ENCODE data around the gene TUBGCP3.

The TUBGCP3 gene

DNA sequence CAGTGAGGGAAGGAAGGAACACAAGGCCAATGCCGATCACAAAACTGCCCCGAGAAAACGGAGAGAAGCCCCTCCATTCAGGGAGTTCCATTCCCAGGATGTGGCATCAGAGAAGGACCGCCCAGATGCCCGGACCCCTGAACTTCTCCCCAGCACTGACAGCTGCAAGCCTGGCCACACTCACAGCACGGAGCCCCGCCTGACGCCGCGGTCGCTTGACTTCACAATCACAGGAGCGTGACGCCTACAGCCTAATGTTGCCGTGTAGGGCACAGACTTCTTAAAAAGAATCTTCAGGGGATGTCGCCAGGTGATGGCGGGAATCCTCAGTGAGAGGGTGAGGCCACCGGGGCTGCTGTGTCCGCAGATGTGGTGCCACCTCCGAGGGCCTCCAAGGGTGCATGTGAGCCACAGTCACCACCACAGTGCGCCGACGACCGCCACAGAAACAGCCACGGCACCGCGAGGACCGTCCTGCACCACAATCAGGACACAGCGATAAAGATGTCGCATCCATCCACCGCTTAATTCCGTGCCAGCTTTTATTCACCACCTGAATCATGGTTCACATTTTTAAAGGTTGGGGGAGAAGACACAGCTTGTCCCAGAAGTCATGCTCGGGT lies 134.6 kb downstream of the TUBGCP3 start:
- DNase-seq (ENCODE audit: low read depth, low spot score): no peak

- DNase-seq (ENCODE audit: low read depth, low spot score): no peak
Observed at GRCh38 chr13:112452380-112453206, 135.4 kb downstream of the TUBGCP3 start.

- no peak for DNase-seq (ENCODE audit: low read depth, low spot score)
Observed at GRCh38 chr13:112451512-112452379, 136.2 kb downstream of the TUBGCP3 start.

DNA sequence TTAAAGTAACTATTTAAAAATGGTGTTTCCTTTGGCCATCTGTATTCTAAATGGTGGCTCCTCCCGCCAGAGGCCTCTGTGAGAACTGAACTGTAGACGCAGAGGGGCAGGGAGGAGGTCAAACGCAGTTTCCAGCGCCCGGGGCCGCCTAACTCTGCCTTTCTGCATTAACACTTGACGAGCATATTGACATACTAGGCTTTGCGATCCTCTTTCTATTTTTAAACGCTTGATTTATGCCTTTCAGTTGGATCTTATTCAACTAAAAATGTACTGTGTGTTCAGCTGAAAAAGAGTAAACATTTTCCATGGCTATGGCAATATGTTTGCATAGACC lies 137.1 kb downstream of the TUBGCP3 start:
- DNase-seq (ENCODE audit: low read depth, low spot score): no peak

GRCh38 chr13:112450118-112450903 lies 137.6 kb downstream of the TUBGCP3 start:
- DNase-seq (ENCODE audit: low read depth, low spot score): no peak

GRCh38 chr13:112449545-112449930 lies 138.4 kb downstream of the TUBGCP3 start:
- no peak for DNase-seq (ENCODE audit: low read depth, low spot score)

- no peak for DNase-seq (ENCODE audit: low read depth, low spot score)
Observed at GRCh38 chr13:112448621-112449544, 139.1 kb downstream of the TUBGCP3 start.

DNA sequence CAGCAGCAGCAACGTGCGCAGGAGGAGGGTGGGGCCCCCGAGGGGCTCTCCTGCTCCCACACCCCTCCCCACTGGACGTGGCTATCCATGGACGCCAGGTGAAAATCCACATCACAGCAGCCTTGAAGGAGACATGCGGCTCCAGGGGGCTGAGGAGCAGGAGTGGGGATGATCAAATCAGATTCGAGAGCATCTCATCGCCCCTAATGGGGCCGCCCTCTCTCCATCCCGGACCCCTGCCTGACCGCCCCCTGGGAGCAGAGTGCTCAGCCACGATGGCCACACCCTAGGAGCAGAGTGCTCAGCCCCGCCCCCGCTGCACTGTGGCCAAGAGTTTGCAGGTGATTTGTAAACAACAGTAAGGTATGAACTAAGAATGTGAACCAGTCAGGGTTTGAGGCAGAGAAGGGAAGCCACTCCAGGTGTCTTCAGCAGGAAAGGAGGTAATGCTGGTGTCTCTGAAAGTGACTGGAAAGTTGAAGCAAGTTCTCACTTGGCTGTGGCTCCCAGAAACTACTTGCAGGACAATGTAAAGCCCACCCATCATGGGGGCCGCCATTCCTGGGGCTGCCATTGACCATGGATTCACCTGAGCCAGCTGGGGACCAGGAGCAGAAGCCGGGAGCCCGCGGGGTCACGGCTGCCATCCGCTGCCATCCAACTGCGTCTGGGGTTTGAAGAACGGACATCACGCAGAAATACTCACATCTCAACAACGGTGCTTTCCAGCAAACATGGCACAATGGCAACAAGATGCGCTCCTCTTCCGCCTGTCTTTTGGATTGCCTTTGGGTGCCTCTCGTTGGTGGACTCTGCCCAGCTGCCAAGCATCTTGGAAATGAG lies 140.0 kb downstream of the TUBGCP3 start:
- DNase-seq (ENCODE audit: low read depth, low spot score): no peak

GRCh38 chr13:112447306-112447705 lies 140.6 kb downstream of the TUBGCP3 start:
- DNase-seq (ENCODE audit: low read depth, low spot score): no peak

- no peak for DNase-seq (ENCODE audit: low read depth, low spot score)
Observed at GRCh38 chr13:112446867-112447266, 141.1 kb downstream of the TUBGCP3 start.

DNA sequence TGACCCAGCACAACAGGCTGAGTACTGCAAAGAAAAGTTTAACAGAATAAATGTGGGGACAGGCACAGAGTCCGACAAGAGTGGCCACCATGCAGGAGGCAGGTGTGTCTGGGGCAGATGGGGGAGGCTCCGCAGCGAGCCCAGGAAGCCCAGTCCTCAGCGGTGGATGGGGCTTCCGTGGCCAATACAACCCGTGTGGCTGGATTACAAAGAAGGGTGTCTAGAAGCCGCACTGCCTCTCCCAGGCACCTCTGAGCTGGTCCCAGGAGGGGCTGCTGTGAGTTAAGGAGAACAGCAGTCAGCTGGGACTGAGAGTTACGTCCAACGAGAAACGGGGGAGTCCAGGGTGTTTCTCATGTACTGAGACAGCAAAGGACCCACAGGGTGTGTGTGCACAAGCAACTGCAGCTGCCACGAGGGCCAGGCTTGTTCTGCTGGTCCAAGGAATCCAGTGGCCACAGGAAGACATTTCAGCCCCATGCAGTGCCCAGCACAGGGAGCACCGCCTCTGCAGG lies 141.5 kb downstream of the TUBGCP3 start:
- DNase-seq (ENCODE audit: low read depth, low spot score): no peak

DNA sequence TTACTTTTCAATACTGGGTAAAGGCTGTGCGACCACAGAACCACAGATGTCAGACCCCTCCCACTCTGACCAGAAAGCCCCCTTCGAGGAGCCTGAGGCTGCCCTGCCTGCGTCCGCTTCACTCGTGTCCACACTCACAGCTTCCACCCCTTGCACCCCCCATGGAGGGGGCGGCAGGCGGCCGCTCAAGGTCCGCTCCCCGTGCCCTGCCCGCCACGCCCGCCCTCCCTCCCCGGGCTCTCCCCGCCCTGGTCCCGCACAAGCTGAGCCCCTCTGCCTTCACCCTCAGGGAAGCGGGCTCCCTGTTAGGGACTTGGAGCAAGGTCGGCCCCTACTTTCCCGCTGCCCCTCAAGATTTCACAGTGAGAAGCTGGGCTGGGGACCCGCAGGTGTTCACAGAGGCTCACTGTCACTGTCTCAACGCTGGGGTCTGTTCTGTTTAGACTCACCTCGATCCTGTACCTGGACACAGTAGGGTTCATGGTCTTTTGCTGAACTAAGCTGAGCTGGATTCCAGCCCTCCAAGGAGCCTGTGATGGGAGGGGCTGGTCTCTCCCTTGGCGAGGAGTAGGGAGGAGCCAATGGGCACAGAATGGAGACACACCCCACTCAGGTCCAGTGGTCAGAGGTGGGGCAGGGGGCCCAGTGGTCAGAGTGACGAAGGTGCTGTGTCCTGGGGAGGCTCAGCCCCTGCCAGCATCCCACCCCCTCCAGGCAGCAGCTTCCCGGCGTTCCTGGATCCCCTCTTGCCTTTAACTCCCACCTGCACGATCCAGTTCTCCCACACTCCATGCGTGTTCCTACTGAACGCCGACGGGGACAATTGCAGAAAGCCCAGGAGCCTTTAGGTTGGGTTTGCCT lies 142.3 kb downstream of the TUBGCP3 start:
- no peak for DNase-seq (ENCODE audit: low read depth, low spot score)

GRCh38 chr13:112444416-112445399 lies 143.2 kb downstream of the TUBGCP3 start:
- DNase-seq (ENCODE audit: low read depth, low spot score): no peak

DNA sequence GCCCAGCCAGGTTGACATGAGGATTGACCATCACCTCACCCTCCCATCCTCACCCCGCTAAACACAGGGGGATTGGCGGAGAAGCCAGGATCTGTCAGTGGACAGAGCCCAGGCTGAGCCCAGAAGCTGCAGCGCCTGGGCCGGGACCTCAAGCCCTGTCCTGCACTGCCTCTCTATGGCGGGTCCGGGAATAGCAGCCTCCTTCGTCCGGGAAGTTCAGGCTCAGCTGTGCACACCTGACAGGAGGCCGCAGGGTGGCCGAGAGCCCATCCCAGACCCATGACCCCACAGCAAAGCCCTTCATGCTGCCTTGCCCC lies 144.0 kb downstream of the TUBGCP3 start:
- DNase-seq (ENCODE audit: low read depth, low spot score): no peak

DNA sequence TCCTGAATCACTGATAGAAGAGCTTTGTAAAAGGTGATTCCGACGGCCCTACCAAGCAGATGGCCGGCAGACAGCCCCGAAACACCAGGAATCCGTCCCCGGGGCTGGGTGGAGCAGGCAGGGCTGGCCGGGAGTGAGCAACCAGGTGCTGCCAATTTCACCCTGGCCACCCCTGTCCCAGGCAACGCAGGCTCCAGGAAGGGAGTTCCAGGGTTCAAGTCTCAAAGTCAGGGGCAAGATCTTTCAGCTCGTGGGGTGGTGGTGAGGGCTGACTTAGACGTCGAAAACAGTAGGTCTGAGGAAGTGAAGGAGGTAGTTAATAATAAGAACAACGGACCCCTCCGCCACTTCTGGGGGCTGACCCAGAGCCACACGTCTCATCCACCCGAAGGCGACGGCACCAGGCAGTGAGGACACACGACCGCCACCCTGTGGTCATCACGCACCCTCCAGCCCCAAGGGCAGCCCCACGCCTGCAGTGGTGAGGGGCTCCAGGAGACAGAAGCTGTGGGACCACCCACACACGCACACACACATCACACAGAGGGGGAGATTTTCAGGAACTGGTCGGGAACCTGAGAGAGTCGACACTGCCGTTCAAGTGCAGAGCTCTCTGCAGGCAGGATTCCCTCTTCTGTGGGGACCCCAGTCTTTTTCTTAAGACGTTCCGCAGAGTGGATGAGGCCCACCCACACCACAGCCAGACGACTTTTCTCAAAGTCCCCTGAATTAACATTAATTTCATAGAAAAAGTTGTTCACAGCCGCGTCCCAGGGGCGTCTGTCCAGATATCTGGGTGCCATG lies 144.6 kb downstream of the TUBGCP3 start:
- DNase-seq (ENCODE audit: low read depth, low spot score): no peak

DNA sequence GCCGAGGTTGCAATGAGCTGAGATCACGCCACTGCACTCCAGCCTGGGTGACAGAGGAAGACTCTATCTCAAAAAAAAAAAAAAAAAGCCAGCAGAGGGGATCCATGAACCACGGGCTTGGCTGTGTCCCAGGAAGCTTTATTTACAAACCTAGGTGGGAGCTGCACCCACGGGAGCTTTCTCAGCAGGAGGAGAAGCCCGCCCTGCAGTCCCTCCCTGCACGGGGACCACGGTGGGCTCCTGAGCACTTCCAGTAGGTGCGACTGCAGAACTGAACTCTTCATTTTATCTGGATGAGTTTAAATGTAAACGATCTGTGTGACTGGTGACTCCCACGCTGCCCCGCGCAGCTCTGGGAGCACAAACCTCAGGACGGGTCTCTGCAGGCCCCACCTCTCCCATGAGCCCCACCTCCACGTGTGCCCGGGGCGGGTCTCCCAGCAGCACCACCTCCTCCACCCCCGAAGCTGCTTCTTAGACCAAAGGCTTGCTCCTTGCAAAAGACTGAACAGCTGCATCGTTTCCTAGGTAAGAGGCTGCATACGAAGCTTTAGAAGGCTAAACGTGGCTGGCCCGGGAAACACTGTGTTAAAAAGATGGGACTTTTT lies 145.4 kb downstream of the TUBGCP3 start:
- DNase-seq (ENCODE audit: low read depth, low spot score): no peak

Measured in activated naive CD8-positive, alpha-beta T cell treated with anti-CD3 and anti-CD28 coated beads, Interleukin-2, amount 50 U/mL, for 16 hours (primary cell).